Endothelial cell (in vitro differentiated cells): ENCODE results near the gene RPL38. TPM values are rescaled to one million over a fixed set of nuclear protein-coding genes. Genes with fewer than 3 reads are reported as not detected.

Experiments
- DNase-seq: peaks from one replicate; pipeline ENCODE4 v3.0.0; 2021; ENCODE audit warnings: low spot score
- H3K27ac Mint-ChIP-seq: one replicate; pipeline ENCODE4 v1.8.0; 2021; ENCODE audit warnings: mixed read lengths, inconsistent platforms; ENCODE audit not compliant: unreplicated experiment
- H3K27me3 Mint-ChIP-seq: one replicate; pipeline ENCODE4 v1.8.0; 2021; ENCODE audit warnings: mild to moderate bottlenecking, moderate library complexity, mixed read lengths, inconsistent platforms; ENCODE audit not compliant: unreplicated experiment
- H3K36me3 Mint-ChIP-seq: one replicate; pipeline ENCODE4 v1.8.0; 2021; ENCODE audit warnings: mild to moderate bottlenecking, low read depth, mixed read lengths, inconsistent platforms; ENCODE audit not compliant: unreplicated experiment
- H3K4me1 Mint-ChIP-seq: one replicate; pipeline ENCODE4 v1.8.0; 2021; ENCODE audit warnings: mild to moderate bottlenecking, mixed read lengths, inconsistent platforms; ENCODE audit not compliant: unreplicated experiment
- H3K4me3 Mint-ChIP-seq: one replicate; pipeline ENCODE4 v1.8.0; 2021; ENCODE audit warnings: mild to moderate bottlenecking, mixed read lengths, inconsistent platforms; ENCODE audit not compliant: unreplicated experiment
- H3K9me3 Mint-ChIP-seq: one replicate; pipeline ENCODE4 v1.8.0; 2021; ENCODE audit warnings: mixed read lengths, inconsistent platforms; ENCODE audit not compliant: unreplicated experiment
- total RNA-seq: library from RNA; stranded (reverse); fragmentation: NEBNext Ultra II Directional; extraction: Animal tissue kit (Norgen Biotek cat#: 25700); gene quantifications from one replicate; pipeline ENCODE4 v1.2.1, GENCODE V29; 2021; ENCODE audit not compliant: unreplicated experiment
- TF ChIP-seq, protein P1 (sequence below): fragments of 200-600 bp; sonication (generic); IDR thresholded peaks from one replicate; pipeline ENCODE4 v1.5.0; 2021; ENCODE audit warnings: antibody characterized with exemption; ENCODE audit not compliant: unreplicated experiment

The RPL38 gene
- total RNA-seq, 1 donor from 2014 or later = 1,802 TPM

GRCh38 chr17:74228306-74228978, 25.0 kb downstream of the RPL38 start:
- no peak overlapping the region for H3K27ac Mint-ChIP-seq
- H3K4me1 Mint-ChIP-seq = peaks cover 17% of the 10 kb centered on the region
- no peak for DNase-seq
- no peak overlapping the region for H3K4me3 Mint-ChIP-seq
- no peaks in the 10 kb centered on the region for H3K36me3 Mint-ChIP-seq
- H3K9me3 Mint-ChIP-seq = no peaks in the 10 kb centered on the region
- TF ChIP-seq, protein P1, sequence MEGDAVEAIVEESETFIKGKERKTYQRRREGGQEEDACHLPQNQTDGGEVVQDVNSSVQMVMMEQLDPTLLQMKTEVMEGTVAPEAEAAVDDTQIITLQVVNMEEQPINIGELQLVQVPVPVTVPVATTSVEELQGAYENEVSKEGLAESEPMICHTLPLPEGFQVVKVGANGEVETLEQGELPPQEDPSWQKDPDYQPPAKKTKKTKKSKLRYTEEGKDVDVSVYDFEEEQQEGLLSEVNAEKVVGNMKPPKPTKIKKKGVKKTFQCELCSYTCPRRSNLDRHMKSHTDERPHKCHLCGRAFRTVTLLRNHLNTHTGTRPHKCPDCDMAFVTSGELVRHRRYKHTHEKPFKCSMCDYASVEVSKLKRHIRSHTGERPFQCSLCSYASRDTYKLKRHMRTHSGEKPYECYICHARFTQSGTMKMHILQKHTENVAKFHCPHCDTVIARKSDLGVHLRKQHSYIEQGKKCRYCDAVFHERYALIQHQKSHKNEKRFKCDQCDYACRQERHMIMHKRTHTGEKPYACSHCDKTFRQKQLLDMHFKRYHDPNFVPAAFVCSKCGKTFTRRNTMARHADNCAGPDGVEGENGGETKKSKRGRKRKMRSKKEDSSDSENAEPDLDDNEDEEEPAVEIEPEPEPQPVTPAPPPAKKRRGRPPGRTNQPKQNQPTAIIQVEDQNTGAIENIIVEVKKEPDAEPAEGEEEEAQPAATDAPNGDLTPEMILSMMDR = no peak
- peaks cover 5% of the 10 kb centered on the region for H3K27me3 Mint-ChIP-seq

GRCh38 chr17:74230896-74231295, 27.4 kb downstream of the RPL38 start:
- no peaks in the 10 kb centered on the region for H3K36me3 Mint-ChIP-seq
- no peak overlapping the region for H3K4me3 Mint-ChIP-seq
- peaks cover 4% of the 10 kb centered on the region for H3K27me3 Mint-ChIP-seq
- no peaks in the 10 kb centered on the region for H3K9me3 Mint-ChIP-seq
- no peak for DNase-seq
- peaks cover 13% of the 10 kb centered on the region for H3K4me1 Mint-ChIP-seq
- H3K27ac Mint-ChIP-seq = no peak overlapping the region
- TF ChIP-seq, protein P1 = no peak

DNA sequence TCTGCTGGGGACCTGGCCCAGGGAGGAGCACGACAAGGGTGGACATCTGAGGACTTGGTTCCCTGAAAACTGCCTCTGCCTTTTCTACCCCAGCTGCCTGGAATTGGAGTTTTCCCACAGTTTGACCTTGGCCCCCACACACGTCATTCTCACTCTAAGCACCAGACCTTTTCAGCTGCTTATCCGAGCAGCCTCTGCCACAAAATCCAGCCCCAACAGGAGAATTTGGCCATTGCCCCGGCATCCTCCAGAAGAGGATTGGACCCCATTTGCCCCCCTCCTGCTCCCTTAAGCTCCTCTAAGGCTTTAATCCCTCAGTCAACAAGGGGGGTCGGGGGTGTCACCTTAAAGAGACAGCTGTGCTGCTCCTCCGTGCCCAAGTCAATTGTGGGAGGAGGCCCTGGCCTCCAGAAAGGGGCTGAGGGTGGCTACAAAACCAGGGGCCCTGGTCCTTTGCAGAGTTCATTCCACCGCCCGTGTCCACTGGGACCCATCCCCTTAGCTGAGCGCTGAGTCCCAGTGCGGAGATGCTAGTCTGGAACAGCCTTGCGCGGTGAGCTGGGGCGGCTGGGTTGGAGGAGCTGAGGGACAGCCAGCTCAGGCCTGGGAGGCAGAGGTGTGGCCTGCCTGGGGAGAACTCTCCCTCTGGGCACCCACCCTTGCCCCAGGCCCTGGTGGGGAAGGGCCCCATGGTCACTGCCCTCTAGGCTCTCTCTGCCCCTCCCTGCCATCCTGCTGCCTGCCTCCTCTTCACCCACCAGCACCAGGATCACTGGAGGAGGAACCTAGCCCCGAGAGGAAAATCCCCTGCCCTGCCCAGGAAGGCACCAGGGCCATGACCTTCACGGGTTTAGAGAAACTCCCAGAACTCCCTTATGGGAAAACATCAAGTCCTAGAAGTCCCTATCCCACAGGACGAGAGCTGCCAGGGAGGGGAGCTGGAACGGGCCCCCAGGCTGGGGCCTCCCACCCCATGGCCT, 28.7 kb downstream of the RPL38 start:
- H3K4me1 Mint-ChIP-seq = peaks cover 9% of the 10 kb centered on the region
- H3K27ac Mint-ChIP-seq = no peak overlapping the region

GRCh38 chr17:74233937-74234336, 30.5 kb downstream of the RPL38 start:
- Mint-ChIP-seq H3K4me3 (no peak overlapping the region), H3K9me3 (no peaks in the 10 kb centered on the region), H3K27me3 (peaks cover 3% of the 10 kb centered on the region), H3K36me3 (no peaks in the 10 kb centered on the region), H3K27ac (no peak overlapping the region), H3K4me1 (peaks cover 6% of the 10 kb centered on the region)
- TF ChIP-seq, protein P1 = no peak
- no peak for DNase-seq

More for the DNA sequence above, 28.7 kb downstream of the RPL38 start:
- Mint-ChIP-seq H3K36me3 (no peaks in the 10 kb centered on the region), H3K27me3 (peaks cover 3% of the 10 kb centered on the region), H3K4me3 (no peak overlapping the region), H3K9me3 (no peaks in the 10 kb centered on the region)
- TF ChIP-seq, protein P1 = no peak
- no peak for DNase-seq
